Head of caudate nucleus (tissue), 42 donors: ENCODE results near the gene CASP4.
"Not testable (repeated sequence)": the region's sequence is repeated elsewhere in the genome, so short reads cannot be mapped to it uniquely, and the experiment has no call there.

ENCODE experiments used
- DNase-seq, 42 donors: peaks; one replicate each; pipeline versions ENCODE4 v3.0.0 to v3.0.0-alpha.2; 2020 to 2021; ENCODE audit warnings: mixed read lengths in 7 of 42
- intact Hi-C: fragments of 100-400 bp; cut with DNase I; formaldehyde crosslinking; loops from one replicate; pipeline ENCODE4 v1.15.0; 2022

The CASP4 gene

GRCh38 chr11:104968355-104968855 lies at the start of gene CASP4:
TSS of gene CASP4 (minus strand) at chr11:104968574. CDS start at chr11:104968525, 49 bp downstream.
- DNase-seq: no peak
- intact Hi-C loops: no loop called here

GRCh38 chr11:105007463-105007862 lies 39.1 kb upstream of the CASP4 start:
- no peak for DNase-seq

GRCh38 chr11:105005451-105005845 lies 37.1 kb upstream of the CASP4 start:
- intact Hi-C loops: no loop called here
- DNase-seq: no peak

More at GRCh38 chr11:105007463-105007862, 39.1 kb upstream of the CASP4 start:
- intact Hi-C loops: no loop called here

GRCh38 chr11:105004021-105004420 lies 35.6 kb upstream of the CASP4 start:
- intact Hi-C loops: no loop called here
- no peak for DNase-seq

- DNase-seq: no peak
- intact Hi-C loops: no loop called here
Observed at GRCh38 chr11:105003151-105003550, 34.8 kb upstream of the CASP4 start.

GRCh38 chr11:105000797-105001196 lies 32.4 kb upstream of the CASP4 start:
- peak in 16 of 42 donors; percentile 1 to 66 (median 23) for DNase-seq
- intact Hi-C loops: no loop called here

GRCh38 chr11:105000167-105000566 lies 31.8 kb upstream of the CASP4 start:
- no peak for DNase-seq
- intact Hi-C loops: no loop called here

GRCh38 chr11:104999721-105000120 lies 31.3 kb upstream of the CASP4 start:
- intact Hi-C loops: no loop called here
- no peak for DNase-seq

- DNase-seq: no peak
- intact Hi-C loops: no loop called here
Observed at GRCh38 chr11:104997288-104997687, 28.9 kb upstream of the CASP4 start.

GRCh38 chr11:104995001-104995408 lies 26.6 kb upstream of the CASP4 start:
- intact Hi-C loops: no loop called here
- DNase-seq: no peak

GRCh38 chr11:104992781-104993180 lies 24.4 kb upstream of the CASP4 start:
- intact Hi-C loops: no loop called here
- DNase-seq: no peak

- no peak for DNase-seq
- intact Hi-C loops: no loop called here
Observed at GRCh38 chr11:104991994-104992393, 23.6 kb upstream of the CASP4 start.

- intact Hi-C loops: no loop called here
- no peak for DNase-seq
Observed at GRCh38 chr11:104984808-104985207, 16.4 kb upstream of the CASP4 start.

- no peak for DNase-seq
- intact Hi-C loops: no loop called here
Observed at GRCh38 chr11:104979839-104980238, 11.5 kb upstream of the CASP4 start.

GRCh38 chr11:104973616-104974015 lies 5.2 kb upstream of the CASP4 start:
- no peak for DNase-seq
- intact Hi-C loops: no loop called here

- DNase-seq, intact Hi-C loops: not testable (repeated sequence)
Observed at GRCh38 chr11:104972924-104973323, 4.5 kb upstream of the CASP4 start.

- DNase-seq: no peak
Observed at GRCh38 chr11:104970756-104971155, 2.4 kb upstream of the CASP4 start.

GRCh38 chr11:104968856-104969776 lies 742 bp upstream of the CASP4 start:
- intact Hi-C loops: no loop called here
- peak in 1 of 42 donors; percentile 2 for DNase-seq

More at GRCh38 chr11:104970756-104971155, 2.4 kb upstream of the CASP4 start:
- intact Hi-C loops: no loop called here

GRCh38 chr11:104967534-104968354 lies 630 bp downstream of the CASP4 start:
- intact Hi-C loops: no loop called here
- no peak for DNase-seq

GRCh38 chr11:104965735-104966134 lies 2.6 kb downstream of the CASP4 start:
- intact Hi-C loops: no loop called here
- DNase-seq: no peak
